Astrocyte of the spinal cord (primary cell): ENCODE measurements around the gene RASGEF1B.

Experiments used
- DNase-seq: peaks from one replicate; pipeline ENCODE4 v3.0.0; 2011; ENCODE audit warnings: low read depth, low spot score
- H3K4me3 ChIP-seq: 2 replicates; pipeline ENCODE4 v1.5.1; 2011; ENCODE audit warnings: low read depth, mild to moderate bottlenecking, low read length, moderate library complexity
- CTCF ChIP-seq: IDR thresholded peaks from 2 replicates; pipeline ENCODE4 v1.5.1; 2012; ENCODE audit warnings: low read depth, mild to moderate bottlenecking, low read length, inconsistent platforms
- in situ Hi-C: cut with HindIII; loops from 2 replicates; pipeline ENCODE4 v1.10.0; 2017; ENCODE audit warnings: low sequenced_read_pairs

RASGEF1B gene

DNA sequence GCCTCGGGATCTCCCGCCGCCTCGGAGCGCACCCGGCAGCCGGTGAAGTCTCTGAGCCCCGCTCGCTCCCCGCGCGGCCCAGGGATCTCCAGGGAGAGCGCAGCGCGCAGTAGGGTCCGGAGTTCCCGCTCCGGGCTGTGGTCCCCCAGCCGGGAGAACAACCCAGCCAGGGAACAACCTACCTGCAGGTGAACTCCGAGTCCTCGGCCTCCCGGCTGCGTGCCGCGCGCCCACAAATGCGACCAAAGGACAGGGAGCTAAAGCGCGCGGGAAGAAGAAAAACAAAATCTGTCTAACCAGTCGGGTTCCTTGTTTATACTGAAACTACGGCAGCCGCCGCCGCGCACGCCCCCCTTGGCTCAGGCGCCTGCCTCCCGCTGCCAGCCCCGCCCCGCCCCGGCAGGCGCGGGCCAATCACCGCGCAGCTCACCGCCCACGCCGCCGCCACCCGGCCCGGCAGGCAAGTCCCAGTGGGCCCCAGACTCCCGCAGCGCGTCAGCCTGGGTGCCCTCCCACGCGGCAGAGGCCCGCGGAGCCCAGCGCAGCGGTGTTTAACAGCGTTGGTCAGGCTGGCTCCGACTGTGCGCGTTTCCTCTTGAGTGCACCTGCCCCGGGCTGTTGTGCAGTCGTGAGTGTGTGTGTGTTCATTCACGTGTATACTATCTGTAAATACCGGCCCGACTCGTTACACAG is at the start of gene RASGEF1B:
Gene RASGEF1B, minus strand, starts transcription at position 320 of the 693 bp plus-strand sequence. CDS start 12,399 bp downstream, outside the sequence.
- in situ Hi-C loops: no loop called here
- peak within 1 kb of the TSS; percentile 52 for H3K4me3 ChIP-seq
- DNase-seq: peak; percentile 56
- no peak for TF ChIP-seq CTCF

- DNase-seq: no peak
- no peak for TF ChIP-seq CTCF
- in situ Hi-C loops: no loop called here
- no peak overlapping the region for H3K4me3 ChIP-seq
Observed at GRCh38 chr4:81519856-81520255, 48.1 kb upstream of the RASGEF1B start.

GRCh38 chr4:81519427-81519773 is 47.7 kb upstream of the RASGEF1B start:
- no peak for TF ChIP-seq CTCF
- H3K4me3 ChIP-seq: no peak overlapping the region
- DNase-seq: no peak
- in situ Hi-C loops: no loop called here

DNA sequence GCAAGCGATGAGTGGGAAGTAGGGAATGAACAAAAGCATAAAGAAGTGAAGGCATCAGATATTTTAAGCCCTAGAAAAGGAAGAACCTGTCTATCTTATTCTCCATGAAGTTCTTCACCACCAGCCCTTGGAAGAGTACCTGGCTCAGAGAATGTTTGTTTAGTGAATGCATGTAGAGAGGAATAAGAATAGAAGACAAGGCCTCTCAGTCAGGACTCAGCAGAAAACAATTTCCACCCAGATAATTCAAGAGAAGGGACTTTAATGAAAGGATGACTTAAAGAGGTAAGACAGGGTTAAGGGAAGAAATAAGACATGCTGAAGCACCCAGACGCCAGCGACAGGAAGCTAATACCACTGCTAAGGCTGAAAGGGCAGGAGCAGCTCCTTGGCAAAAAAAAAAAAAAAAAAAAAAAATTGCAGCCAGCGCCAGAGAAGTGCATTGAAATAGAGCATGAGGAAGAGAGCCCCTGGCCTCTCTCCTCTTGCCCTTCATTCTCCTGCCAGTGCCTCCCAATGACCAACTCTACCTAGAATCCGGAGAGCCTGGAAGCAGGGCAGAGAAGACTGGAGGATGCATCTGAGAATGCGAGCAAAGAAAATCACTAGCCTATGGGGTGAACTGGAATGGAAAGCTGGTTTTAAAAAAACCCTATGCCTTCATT is 47.2 kb upstream of the RASGEF1B start:
- no peak for DNase-seq
- no peak for TF ChIP-seq CTCF
- in situ Hi-C loops: no loop called here
- no peak overlapping the region for H3K4me3 ChIP-seq

DNA sequence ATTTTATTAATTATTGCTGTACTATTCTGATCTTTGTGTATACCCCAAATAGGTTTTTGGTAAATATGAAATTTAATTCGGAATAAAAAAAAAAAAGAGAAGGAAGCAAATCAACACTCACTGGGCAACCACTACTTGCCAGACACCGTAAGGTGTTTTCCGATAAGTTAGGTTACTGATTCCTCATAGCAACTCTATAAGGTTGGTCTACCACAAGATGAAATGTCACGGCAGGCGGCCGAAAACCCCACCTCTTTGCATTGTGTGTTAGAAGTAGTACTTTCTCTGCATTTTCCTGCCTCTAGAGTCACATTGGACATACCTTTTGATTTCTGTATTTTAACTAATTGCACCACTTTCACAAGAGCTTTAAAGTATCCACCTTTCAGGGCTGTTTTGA is 44.5 kb upstream of the RASGEF1B start:
- TF ChIP-seq CTCF: no peak
- in situ Hi-C loops: no loop called here
- no peak overlapping the region for H3K4me3 ChIP-seq
- no peak for DNase-seq

DNA sequence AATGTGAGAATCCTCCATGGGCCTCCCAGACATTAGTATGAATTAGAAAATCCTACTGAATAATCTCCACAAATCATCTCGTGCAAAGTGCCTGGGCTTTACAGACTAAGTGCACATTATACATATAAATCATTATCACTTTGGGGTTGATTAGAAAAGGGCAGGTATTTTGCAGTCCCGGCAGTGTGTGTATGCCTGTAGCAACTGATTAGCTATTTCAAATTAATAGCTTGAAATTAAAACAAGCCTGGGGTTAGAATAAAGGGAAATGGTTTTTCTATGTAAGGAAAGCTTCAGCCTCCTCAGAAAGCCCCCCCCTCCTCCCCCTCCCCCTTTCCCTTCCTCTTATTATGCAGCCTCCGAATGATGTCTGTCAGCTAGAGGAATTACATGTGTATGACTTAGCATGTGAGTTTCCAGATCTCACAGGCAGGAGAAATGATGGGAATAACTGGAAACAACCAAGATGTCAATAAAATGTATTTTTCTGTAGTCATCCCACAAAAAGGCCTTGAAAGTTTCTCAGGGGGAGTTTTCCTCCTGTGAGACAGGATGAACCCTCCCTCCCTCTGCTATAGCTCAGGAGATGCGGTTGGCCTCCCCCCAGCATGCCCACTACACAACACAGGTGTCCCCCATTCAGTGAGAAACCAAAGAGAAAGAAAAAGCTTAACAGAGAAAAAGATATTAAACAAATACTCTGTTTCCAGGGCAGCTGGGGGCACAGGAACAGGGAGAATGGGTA is 41.2 kb upstream of the RASGEF1B start:
- H3K4me3 ChIP-seq: no peak overlapping the region
- in situ Hi-C loops: no loop called here
- no peak for DNase-seq
- no peak for TF ChIP-seq CTCF
